Measurements from ENCODE around the gene RFXANK.

DNA sequence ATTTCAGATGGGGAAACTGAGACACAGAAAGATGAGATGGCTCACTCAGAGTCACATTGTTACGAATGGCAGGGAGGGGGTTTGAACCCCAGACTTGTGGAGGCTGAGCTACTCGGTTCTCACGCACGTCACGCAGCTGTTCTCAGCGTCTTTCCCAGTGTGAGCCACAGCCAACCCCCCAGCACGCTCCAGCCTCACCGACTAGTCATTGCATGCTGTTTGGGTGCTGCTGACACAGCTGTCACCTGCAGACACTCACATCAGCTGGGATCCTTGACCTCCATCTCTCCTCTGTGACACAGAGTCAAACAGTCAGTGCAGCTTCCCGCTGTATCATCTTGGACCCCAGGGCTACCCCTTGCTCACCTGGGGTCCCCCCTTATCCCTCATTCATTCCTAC lies 17.3 kb downstream of the RFXANK start:
- TF ChIP-seq, protein P1, sequence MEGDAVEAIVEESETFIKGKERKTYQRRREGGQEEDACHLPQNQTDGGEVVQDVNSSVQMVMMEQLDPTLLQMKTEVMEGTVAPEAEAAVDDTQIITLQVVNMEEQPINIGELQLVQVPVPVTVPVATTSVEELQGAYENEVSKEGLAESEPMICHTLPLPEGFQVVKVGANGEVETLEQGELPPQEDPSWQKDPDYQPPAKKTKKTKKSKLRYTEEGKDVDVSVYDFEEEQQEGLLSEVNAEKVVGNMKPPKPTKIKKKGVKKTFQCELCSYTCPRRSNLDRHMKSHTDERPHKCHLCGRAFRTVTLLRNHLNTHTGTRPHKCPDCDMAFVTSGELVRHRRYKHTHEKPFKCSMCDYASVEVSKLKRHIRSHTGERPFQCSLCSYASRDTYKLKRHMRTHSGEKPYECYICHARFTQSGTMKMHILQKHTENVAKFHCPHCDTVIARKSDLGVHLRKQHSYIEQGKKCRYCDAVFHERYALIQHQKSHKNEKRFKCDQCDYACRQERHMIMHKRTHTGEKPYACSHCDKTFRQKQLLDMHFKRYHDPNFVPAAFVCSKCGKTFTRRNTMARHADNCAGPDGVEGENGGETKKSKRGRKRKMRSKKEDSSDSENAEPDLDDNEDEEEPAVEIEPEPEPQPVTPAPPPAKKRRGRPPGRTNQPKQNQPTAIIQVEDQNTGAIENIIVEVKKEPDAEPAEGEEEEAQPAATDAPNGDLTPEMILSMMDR (IDR thresholded peaks at IDR 0.05; ENCODE audit: insufficient read depth, low read depth, low read length) = no peak
- no peak for TF ChIP-seq EZH2 (IDR thresholded peaks at IDR 0.05; ENCODE audit: insufficient read depth, low read length)

Measured in astrocyte (in vitro differentiated cells and primary cell).